Measurements from ENCODE around the gene RABGAP1L.
"Not testable (repeated sequence)": the region's sequence is repeated elsewhere in the genome, so short reads cannot be mapped to it uniquely, and the experiment has no call there.

Gene RABGAP1L

GRCh38 chr1:174829990-174830389 is 670.7 kb downstream of the RABGAP1L start:
- DNase-seq: no peak

GRCh38 chr1:174836543-174836942 is 677.2 kb downstream of the RABGAP1L start:
- DNase-seq: no peak

GRCh38 chr1:174837386-174837785 is 678.1 kb downstream of the RABGAP1L start:
- DNase-seq: no peak

GRCh38 chr1:174839211-174839610 is 679.9 kb downstream of the RABGAP1L start:
- no peak for DNase-seq

GRCh38 chr1:174841747-174842146 is 682.4 kb downstream of the RABGAP1L start:
- DNase-seq: no peak

GRCh38 chr1:174848593-174849560 is 689.6 kb downstream of the RABGAP1L start:
- not testable (repeated sequence) for DNase-seq

- DNase-seq: no peak
Measured at GRCh38 chr1:174850726-174851125, 691.4 kb downstream of the RABGAP1L start.

- no peak for DNase-seq
Measured at GRCh38 chr1:174858301-174858700, 699.0 kb downstream of the RABGAP1L start.

- DNase-seq: no peak
Measured at GRCh38 chr1:174870319-174870718, 711.0 kb downstream of the RABGAP1L start.

- no peak for DNase-seq
Measured at GRCh38 chr1:174871886-174872285, 712.6 kb downstream of the RABGAP1L start.

- DNase-seq: no peak
Measured at GRCh38 chr1:174872615-174873058, 713.3 kb downstream of the RABGAP1L start.

GRCh38 chr1:174874331-174875053 is 715.2 kb downstream of the RABGAP1L start:
- DNase-seq: no peak

- DNase-seq: no peak
Measured at GRCh38 chr1:174875306-174875705, 716.0 kb downstream of the RABGAP1L start.

- no peak for DNase-seq
Measured at GRCh38 chr1:174877208-174877673, 717.9 kb downstream of the RABGAP1L start.

- peak; percentile 2 for DNase-seq
Measured at GRCh38 chr1:174880171-174880570, 720.9 kb downstream of the RABGAP1L start.

GRCh38 chr1:174883409-174883808 is 724.1 kb downstream of the RABGAP1L start:
- peak; percentile 7 for DNase-seq

GRCh38 chr1:174884038-174884437 is 724.7 kb downstream of the RABGAP1L start:
- DNase-seq: no peak

GRCh38 chr1:174884566-174884965 is 725.2 kb downstream of the RABGAP1L start:
- DNase-seq: no peak

- no peak for DNase-seq
Measured at GRCh38 chr1:174890024-174890423, 730.7 kb downstream of the RABGAP1L start.

GRCh38 chr1:174892016-174892415 is 732.7 kb downstream of the RABGAP1L start:
- DNase-seq: no peak

- DNase-seq: no peak
Measured at GRCh38 chr1:174894117-174894762, 734.9 kb downstream of the RABGAP1L start.

- not testable (repeated sequence) for DNase-seq
Measured at GRCh38 chr1:174895610-174896009, 736.3 kb downstream of the RABGAP1L start.
